NCI-H187 treated with DMSO at 0.1 percent for 48 hours (cell line): Measurements from ENCODE around the gene COL23A1.

Experiments
- DNase-seq: peaks from one replicate; lab custom pipeline; 2025; lab: John Stamatoyannopoulos, UW

Gene COL23A1

DNA sequence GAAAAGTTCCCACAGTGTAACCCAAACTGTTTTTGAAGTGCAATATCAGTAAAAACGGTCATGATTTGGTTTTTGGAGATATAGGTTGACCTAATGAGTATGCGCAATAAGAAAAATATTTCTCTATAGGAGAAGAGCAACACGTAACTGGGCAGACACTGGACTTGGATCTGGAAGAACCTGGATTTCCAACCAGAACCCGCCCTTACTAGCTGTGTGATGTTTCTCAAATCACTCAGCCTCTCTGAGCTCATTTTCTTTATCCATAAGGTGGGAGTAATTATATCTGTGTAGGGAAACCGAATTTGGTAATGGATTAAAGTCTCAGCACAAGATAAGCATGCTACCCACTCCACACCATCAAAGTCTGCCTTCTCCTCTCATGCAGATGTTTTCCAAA is 169.1 kb downstream of the COL23A1 start:
- DNase-seq: no peak

DNA sequence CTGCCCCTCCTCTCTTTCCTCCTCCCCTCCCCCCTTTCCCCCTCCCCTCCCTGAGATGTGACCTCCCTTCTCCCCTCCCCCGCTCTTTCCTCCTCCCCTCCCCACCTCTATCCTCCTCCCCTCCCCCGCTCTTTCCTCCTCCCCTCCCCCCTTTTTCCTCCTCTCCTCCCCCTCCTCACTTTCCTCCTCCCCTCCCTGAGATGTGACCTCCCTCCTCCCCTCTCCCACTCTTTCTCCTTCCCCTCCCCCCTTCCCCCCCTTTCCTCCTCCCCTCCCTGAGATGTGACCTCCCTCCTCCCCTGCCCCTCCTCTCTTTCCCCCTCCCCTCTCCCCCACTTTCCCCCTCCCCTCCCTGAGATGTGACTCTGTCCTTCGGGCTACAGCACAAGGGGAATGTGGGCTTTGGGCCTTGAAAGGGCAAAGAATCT is 169.8 kb downstream of the COL23A1 start:
- no peak for DNase-seq

DNA sequence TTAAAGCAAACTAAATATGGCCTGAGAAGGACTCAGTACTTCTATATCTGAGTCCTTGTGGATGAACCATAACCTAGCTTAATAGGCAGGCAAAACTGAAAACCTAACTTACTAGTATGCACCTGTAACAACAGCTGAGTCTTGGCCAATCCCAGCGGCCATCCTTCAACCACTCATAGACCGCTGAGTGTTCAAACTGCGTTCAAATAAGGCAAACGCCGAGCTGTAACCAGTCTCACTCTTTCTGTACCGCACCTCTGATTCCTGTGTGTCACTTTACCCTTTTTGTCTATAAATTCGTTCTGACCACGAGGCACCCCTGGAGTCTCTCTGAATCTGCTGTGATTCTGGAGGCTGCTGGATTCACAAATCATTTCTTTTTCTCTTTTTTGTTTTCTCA is 170.5 kb downstream of the COL23A1 start:
- no peak for DNase-seq

DNA sequence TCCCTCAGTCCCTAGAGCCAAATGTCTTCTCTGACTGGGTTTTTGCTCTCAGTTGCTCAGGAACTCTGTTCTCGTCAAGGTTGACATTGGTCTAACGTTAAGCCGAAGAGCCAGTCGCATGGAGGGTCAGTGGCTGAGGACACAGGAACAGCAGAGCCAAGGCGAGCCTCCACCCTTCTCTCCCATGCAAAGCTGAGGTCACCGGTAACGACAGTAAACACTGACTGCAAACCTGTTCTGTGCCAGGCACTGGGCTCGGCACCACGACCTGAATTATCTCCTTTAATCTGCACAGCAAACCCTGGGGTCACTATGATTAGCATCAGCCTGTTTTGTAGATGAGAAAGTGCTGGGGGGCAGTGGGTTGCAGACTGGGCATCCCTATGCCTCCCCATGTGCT is 171.0 kb downstream of the COL23A1 start:
- no peak for DNase-seq

DNA sequence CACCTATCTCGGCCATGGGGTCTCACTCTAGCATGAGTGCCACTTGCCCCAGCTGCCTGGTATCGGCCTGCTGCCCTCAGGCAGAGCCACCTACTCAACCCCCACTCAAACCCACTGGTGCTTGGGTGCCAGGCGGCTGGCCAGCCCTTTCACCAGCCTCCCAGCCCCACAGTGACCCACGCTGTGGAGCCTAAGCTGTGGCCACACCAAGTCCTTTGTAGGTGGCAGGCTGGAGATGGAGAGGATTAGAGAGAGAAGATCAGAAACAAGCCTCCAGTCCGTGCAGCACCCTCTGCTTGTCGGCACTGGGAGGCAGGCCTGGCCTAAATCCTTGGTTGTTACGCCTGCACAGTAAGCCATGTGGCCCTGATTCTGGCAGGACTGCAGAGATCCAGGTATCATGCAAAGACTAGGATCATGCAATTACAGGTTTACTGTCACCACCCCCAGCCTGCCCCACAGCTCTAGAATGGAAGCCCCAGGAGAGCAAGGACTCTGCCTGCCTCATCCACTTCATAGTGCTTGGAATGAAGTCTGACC is 171.7 kb downstream of the COL23A1 start:
- no peak for DNase-seq

DNA sequence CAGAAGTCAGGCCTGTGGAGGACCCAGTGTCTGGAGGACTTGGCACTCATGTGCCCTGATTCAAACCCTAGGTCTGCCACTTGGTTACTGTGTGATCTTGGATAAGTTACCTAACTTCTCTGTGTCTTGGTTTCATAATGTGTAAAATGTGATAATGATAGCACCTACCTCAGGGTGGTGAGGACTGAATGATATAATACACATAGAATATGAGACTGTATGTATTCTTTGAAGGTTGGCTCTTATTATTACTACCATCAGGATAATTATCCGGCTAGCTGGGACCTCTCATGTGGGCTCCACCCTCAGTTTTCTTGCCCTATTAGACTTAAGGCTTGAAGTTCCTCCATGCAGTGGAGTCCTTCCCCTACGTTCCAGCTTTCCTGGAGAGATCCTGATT is 172.2 kb downstream of the COL23A1 start:
- DNase-seq: no peak

DNA sequence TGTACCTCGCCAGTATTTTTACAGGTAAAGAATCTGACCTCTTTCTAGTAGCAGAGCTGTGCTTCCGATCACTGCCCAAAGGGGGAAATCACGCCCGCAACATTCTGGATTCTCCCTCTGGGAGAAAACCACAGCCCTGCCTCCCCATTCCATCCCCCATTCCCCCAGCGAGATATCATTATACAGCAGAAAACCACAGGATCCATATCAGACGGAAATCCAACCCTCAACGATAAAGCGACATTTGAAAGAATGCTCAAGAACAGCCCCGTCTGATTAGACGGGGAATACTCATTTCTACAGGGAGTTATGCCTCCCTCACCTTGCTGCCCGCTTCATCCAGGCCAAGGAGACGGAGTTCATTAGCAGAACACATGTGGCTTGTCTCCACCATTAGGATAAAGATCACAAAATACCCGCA is 172.8 kb downstream of the COL23A1 start:
- DNase-seq: no peak

DNA sequence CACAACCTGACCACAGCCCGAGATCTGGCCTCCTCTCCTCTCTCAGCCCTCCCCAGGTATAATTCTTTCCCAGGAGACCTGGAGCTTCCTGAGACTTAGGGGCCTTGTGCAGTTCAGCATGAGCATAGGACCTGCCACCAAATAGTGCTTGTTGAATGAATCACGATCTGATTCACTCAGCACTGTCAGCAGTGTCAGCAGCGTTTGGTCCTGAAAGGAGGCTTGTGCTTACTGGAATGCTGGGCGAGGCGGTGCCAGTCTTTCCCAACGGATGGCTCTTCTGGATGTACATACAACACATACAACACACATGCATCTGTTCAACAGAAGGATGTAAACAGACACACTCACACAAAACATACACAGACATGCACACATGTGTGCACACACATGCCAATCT is 173.3 kb downstream of the COL23A1 start:
- no peak for DNase-seq

DNA sequence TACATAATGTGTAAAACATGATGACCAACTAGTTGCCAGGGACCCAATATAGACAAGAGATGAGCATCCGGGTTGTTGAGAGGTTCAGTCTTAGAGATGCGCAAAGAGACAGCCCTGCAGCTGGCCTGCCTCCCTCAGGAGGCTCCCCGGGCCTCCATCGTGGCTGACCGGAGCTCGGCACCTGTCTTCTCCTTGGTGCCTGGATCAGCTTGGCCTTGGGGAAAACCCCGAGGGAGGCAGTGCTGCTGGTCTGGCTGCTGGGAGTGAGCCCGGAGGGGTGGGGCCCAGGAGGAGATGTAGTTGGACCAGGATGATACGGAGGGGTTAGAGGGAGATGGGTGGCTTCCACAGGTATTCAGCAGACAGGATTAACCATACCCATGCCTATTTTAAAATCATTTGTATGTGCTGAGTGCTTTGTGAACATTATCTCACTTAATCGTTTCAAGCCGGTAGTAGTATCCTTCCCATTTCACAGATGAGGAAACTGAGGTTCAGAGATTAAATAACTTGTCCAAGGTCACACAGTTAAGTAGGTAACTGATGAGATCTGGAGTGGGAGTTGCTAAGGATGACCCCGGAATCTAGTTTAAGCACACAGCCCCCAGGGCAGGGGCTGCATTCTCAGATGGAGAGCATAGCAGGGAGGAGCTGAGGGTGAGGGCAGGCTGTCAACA is 173.8 kb downstream of the COL23A1 start:
- DNase-seq: no peak

DNA sequence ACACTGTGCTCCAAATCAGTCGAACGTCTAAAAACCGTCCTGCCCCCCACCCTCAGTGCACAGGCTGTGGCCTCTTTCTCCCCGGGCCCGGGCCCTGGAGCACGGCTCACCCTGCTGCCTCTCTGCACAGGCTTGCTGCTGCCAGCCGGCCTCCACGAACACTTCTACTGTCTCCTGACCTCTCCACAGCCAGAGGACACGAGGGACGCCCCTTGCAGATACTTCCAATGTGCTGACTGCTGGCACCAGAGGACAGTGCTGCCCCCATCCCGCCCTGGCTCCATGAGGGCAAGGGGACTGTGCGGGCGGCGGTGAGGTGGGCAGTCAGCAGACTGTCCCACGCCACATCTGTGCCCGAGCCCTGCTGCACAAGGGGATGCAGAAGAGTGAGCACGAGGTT is 174.8 kb downstream of the COL23A1 start:
- DNase-seq: no peak

DNA sequence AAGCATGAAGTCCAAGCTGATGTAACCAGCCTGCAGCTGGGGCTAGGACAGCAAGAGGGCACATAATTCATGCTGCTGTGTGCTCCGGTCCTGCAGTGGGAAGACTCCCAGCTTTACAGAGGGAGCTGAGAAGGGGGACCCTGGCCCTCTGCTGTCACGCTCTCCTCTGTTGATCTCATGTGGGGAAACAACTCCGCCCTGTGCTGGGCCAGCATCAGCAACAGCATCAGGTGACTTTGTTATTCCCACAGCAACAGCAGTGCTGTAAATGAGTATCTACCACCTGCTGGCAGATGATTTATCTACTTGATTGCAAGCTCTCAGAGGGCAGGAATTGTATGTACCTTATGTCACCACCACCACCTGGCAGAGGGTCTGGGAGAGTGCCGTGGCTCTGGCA is 176.2 kb downstream of the COL23A1 start:
- DNase-seq: no peak

DNA sequence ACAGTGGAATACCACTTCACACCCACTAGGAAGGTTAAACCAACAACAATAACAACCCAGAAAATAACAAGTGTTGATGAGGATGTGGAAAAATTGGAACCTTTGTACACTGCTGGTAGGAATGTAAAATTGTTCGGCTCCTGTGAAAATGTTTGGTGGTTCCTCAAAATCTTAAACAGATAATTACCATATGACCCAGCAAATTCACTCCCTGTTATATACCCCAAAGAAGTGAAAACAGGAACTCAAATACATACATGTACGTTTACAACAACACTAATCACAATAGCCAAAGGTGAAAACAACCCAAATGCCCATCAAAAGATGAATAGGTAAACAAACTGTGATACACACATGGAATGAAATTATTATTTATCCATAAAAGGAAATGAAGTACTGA is 179.1 kb downstream of the COL23A1 start:
- DNase-seq: no peak

DNA sequence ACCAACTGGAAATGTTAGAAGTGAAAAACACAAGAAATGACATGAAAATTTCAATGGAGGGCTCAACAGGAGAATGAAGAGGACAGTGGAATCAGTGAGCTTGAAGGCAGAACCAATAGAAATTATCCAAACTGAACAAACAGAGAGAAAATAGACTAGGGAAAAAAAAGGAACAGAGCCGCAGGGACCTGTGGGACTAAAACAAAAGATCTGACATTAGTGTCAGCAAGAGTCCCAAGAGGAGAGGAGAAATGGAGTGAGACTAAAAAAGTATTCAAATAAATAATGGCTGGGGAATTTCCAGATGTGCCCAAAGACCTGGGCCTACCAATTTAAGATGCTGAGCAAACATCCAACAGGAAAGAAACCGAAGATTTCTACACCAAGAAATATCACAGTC is 182.5 kb downstream of the COL23A1 start:
- DNase-seq: no peak

DNA sequence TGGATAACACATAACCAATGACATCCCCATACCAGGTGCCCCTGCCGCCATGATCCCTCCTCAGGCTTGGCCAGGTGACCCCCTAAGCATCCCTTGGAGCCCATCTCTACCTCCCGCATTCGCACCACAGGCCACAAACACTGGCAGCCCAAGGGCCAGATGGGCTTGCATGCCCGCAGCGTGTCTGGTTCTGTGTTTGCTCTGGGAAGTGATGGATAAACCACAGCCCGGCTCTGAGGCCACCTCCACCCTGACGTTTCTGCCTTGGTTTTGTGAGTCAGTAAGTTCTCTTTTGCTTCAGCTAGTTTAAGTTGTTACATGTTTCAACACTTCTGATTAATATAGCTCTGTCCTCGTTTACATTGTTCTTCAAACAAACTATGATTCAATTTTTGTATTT is 185.2 kb downstream of the COL23A1 start:
- no peak for DNase-seq

DNA sequence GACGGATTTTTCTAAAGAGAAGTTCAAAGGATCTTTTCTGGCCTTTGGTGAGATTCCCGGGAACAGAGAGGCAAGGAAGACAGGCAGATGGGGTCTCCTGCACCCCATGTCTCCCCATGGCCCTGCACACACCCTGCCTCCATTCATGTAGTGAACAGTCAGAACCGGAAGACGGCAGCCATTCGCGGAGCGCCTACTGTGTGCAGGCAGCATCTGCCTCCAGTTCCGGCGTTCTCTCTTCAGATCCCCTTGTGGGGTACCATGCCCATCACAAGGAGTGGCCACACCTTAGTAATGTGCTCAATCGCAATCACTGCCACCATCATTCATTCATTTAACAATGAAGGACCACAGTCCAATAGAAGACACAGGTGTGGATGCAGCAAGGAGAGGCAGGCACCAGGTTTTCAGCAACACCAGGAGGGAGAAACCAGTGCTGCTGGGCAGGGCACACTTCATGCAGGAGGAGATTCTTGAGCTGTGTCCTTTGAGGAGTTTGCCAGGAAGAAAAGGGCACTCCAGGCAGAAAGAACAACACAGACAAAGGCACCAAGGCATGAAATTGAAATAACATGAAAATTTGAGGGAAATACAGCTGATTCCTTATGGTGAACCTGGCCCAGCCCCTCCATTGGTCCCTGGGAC is 186.1 kb downstream of the COL23A1 start:
- DNase-seq: no peak

DNA sequence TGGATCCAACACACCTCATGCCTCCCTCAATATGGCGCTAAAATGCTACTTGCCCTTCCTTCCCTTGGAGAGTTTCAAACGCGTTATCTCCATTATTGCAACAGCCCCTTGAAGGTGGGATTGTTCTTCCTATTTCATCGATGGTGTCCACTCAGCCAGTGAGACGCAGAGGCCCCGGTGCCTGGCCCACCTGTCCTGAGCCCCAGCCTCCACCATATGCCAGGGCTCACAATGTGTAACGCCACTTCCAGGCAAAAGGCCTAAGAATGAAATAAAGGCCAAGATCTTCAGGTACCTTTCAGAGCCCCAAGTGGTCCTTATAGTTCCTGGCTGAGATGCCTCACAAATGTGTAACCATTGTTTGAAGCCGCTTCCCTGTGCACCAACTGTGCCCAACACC is 186.8 kb downstream of the COL23A1 start:
- DNase-seq: no peak

DNA sequence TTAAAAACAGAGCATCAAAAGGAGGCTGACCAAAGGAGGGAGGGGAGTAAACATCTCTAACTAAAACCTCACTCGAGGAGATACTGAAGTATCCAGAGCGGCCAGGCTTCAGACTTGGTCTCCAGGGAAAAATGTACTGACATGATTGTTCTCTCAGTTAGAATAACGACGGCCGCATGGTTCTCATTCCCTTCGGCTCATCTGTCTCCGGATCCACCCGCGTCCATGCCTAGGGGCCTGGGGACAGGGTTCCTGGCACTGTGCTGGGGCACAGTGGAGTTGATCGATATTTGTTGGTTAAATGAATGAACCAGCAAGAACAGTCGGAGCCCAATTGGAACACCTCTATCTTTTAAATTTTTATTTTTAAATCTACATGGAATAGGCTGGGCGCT is 190.5 kb downstream of the COL23A1 start:
- no peak for DNase-seq

DNA sequence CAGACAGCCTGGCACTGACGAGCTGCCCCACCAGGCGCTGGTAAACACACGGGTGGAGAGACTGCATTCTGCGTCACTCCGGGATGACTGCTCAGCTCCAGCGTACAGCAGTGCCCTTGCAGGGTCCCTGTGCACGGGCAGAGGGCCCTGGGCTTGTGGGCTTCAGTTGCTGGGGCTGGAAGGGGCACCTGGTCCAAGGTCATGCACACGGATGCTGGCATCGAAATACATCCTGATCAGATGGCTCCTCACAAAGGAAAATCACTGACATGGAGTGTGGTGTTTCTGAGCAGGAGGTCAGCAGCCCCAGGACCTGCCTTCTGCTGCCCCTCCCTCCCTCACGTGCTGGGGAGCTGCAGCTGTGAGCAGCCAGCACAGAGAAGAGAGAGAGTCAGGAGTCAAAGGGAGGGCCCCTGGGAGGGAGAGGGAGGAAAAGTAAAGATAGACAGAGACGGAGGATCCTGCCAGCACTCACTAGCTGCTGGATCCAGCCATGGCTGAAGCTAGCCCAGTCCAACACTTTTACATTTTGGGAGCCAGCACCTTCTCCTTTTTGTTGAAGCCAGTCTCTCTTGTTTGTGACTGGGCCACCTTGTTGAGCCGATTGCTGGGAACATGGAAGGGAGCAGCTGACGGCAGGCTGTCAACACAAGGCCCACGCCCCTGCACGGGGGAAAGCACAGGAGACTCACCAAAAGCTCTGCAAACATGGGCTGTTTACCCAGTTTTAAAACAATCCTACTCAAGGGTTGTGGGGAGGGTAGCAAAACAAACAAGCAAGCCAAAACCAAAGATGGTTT is 191.1 kb downstream of the COL23A1 start:
- DNase-seq: no peak

DNA sequence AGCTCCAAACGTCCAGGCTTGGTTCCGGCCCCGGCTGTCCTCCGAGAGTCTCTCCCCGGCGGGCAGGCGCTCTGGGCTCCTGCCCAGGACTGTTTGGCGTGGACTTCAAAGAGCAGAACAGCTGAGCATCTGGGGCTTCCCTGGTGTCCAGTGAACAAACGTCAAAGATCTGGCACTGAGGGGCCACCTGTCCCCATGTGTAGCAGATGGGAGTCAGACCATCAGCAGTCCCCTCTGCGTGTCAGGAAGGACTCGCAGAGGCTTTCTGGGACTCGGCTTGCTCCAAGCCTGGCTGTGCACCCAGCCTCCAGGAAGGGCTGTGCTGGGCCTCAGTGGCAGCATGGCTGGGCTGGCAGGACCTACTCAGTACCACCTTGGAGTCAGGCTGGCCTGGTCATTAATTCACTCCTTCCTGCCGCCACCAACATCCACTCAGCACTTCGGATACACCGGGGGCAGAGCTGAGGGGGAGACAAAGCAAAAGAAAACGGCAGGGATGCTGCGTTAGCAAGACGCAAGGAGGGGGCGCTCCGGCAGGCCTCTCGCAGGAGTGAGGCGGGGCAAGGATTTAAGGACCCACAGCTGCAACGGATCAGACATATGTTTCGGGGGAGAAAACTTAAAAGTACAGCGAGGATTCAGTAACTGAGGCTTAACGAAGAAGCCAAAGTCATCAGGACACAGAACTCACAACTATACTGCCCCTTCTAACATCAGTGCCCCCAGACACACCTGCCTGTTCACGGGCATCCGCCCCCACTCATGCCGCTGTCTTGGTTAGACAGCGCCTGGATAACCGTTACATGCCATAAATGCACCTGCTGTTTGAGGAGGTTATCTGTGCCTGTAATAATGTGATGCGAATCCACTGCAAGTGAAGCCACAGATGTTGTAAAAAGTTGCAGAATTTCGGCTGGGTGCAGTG is 193.1 kb downstream of the COL23A1 start:
- DNase-seq: no peak

DNA sequence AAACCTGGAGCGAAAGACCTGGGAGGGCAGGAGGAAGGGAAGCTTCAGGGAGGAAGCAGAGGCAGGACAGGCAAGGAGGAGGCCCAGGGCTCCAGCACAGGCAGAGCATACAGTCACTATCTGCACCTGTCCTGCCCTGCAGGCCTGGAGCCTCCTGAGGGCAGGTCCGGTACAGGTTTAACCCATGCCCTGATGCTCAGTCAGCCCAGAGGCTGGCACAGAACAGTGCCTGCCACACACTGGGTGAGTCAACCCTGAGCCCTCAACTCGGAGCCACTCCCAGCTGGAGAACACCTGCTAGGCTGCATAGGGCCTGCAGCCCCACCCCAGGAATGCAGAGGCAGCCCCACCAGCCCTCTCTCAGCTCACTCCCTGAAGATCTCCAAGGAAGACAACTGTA is 196.1 kb downstream of the COL23A1 start:
- no peak for DNase-seq

DNA sequence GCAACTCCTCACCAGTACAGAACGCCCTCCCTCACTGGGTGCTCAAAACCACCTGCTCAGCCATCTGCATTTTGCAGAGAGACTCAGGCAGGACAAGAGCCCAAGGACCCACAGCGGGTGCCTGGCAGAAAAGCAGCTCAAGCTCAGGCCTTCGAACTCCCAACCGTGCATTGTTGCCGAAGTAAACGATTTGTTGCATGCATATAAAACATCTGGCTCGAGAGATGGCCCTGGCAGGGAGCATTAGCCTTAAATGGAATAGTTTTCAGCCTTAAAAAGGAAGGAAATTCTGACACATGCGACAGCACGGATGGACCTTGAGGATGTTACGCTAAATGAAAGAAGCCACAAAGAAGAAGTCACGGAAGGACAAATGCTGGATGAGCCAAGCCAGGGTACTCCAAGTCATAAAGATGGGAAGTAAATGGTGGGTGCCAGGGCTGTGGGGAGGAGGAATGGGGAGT is 197.2 kb downstream of the COL23A1 start:
- no peak for DNase-seq

DNA sequence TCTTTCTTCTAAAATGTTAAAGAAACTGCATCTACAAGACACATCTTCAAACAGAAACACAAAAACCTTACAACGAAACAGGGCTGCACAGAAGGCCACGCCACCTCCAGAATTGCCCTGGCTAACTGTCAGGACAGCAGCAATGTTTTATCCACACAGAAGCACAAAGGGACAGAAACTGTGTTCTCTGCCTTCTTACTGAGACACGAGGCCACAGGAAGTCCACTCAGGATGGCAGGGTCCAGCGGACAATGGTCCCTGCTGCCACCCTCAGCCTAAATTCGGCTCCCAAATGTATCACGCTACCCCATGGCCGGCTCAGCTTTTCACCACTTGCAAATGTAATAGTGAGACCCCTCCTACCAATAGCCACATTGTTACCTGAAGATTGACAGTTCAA is 197.8 kb downstream of the COL23A1 start:
- no peak for DNase-seq
